ENCODE data around the gene PAM. TPM values are rescaled to one million over a fixed set of nuclear protein-coding genes. Genes with fewer than 3 reads are reported as not detected.

PAM gene
- total RNA-seq, 1 experiment from 2014 or later: 131 TPM

DNA sequence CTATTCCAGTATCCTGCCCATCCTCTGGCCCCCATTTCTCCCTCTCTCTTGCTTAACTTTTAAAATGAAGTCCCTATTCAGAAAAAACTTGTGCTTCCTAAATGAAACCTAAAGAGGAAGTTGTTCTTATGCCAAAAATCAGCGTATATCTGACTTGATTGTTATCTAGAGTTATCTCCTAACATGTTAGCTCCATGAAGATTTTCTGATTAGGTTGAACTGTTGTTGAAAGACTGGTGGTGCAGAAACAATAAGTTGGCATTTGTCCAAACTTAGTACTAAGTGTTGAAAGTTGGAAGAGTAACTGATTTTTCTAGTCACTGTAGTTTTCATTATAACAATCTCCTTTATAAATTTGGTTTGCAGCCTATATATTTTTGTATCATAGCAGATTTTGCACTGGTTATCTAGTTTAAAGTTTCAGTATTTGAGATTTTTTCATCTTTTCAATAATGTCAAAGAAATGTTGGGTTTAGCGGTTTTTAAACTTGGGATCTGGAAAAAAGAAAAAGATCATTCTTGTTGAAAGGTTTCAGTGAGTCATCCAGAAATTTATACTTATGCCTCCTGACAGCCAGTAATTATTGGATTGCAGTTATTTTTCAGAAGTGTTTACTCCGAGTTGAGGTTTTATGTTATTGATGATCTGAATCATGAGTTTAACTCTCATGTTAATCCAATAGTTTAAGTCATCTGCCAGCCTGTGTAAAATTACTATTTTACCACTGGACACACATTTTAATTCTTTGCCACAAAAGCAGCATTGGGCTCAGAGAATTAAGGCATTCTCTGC, 60.6 kb downstream of the PAM start:
- no peak overlapping the region for H3K4me3 ChIP-seq (ENCODE audit: low read depth in 2 of 2, low read length in 2 of 2)
- no peaks in the 10 kb centered on the region for H3K9me3 ChIP-seq (ENCODE audit: control insufficient read depth, insufficient read depth, low read depth, low read length)
- no peaks in the 10 kb centered on the region for H3K36me3 ChIP-seq (ENCODE audit: control insufficient read depth, insufficient read depth, low read length)
- TF ChIP-seq TCF7L2 (IDR thresholded peaks at IDR 0.05; ENCODE audit: low read depth, low read length): no peak
- no peak for TF ChIP-seq SIN3A (IDR thresholded peaks at IDR 0.05; ENCODE audit: borderline replicate concordance, insufficient read depth, low read depth, low read length)
- TF ChIP-seq, protein P1, sequence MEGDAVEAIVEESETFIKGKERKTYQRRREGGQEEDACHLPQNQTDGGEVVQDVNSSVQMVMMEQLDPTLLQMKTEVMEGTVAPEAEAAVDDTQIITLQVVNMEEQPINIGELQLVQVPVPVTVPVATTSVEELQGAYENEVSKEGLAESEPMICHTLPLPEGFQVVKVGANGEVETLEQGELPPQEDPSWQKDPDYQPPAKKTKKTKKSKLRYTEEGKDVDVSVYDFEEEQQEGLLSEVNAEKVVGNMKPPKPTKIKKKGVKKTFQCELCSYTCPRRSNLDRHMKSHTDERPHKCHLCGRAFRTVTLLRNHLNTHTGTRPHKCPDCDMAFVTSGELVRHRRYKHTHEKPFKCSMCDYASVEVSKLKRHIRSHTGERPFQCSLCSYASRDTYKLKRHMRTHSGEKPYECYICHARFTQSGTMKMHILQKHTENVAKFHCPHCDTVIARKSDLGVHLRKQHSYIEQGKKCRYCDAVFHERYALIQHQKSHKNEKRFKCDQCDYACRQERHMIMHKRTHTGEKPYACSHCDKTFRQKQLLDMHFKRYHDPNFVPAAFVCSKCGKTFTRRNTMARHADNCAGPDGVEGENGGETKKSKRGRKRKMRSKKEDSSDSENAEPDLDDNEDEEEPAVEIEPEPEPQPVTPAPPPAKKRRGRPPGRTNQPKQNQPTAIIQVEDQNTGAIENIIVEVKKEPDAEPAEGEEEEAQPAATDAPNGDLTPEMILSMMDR (IDR thresholded peaks at IDR 0.05): no peak
- TF ChIP-seq POLR2AphosphoS5 (IDR thresholded peaks at IDR 0.05; ENCODE audit: low read depth, low read length): no peak
- TF ChIP-seq, protein P2, sequence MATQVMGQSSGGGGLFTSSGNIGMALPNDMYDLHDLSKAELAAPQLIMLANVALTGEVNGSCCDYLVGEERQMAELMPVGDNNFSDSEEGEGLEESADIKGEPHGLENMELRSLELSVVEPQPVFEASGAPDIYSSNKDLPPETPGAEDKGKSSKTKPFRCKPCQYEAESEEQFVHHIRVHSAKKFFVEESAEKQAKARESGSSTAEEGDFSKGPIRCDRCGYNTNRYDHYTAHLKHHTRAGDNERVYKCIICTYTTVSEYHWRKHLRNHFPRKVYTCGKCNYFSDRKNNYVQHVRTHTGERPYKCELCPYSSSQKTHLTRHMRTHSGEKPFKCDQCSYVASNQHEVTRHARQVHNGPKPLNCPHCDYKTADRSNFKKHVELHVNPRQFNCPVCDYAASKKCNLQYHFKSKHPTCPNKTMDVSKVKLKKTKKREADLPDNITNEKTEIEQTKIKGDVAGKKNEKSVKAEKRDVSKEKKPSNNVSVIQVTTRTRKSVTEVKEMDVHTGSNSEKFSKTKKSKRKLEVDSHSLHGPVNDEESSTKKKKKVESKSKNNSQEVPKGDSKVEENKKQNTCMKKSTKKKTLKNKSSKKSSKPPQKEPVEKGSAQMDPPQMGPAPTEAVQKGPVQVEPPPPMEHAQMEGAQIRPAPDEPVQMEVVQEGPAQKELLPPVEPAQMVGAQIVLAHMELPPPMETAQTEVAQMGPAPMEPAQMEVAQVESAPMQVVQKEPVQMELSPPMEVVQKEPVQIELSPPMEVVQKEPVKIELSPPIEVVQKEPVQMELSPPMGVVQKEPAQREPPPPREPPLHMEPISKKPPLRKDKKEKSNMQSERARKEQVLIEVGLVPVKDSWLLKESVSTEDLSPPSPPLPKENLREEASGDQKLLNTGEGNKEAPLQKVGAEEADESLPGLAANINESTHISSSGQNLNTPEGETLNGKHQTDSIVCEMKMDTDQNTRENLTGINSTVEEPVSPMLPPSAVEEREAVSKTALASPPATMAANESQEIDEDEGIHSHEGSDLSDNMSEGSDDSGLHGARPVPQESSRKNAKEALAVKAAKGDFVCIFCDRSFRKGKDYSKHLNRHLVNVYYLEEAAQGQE (IDR thresholded peaks at IDR 0.05; ENCODE audit: insufficient read depth in 1 of 2, low read depth in 2 of 2, low read length in 1 of 2): no peak
- peaks cover 5% of the 10 kb centered on the region; the same call in 1 of the 2 replicates for H3K4me1 ChIP-seq (ENCODE audit: control insufficient read depth, insufficient read depth, low read length)
- DNase-seq (ENCODE audit: low read depth, low spot score) (no peak), ATAC-seq (no peak)
- in situ Hi-C loops (cut with HindIII; ENCODE audit: low pct_unique_long_range_greater_than_20kb, low sequenced_read_pairs) (no loop called here), intact Hi-C loops (cut with micrococcal nuclease; ENCODE audit: unreplicated experiment) (no loop called here)
- ChIA-PET POLR2A (no interaction called here), CTCF (no interaction called here)
- no TSS peak for BruUV-seq (replicated peaks)
- H3K27ac ChIP-seq (ENCODE audit: low read length): no peak overlapping the region
- H3K27me3 ChIP-seq (ENCODE audit: control insufficient read depth, insufficient read depth, low read length): no peaks in the 10 kb centered on the region

DNA sequence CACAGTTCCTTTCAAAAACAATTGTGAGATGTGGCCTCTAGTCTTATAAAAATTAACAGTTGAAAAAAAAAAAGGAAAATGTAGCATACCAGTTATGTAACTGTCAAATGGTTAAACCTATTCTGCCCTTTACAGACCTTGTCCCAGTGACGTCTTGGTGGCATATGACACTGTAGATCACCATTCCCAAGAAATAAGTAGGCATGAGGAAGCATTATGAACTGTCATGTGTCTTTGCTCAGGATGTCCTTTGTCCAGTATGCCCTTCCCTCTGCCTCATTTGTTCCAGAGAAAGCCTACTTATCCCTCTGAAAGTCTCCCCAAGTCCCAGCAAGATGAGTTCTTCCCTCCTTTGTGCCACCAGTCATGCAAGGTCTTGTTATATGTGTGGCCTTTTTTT, 63.2 kb downstream of the PAM start:
- Histone ChIP-seq H3K36me3 (ENCODE audit: control insufficient read depth, insufficient read depth, low read length) (no peaks in the 10 kb centered on the region), H3K27ac (ENCODE audit: low read length) (no peak overlapping the region), H3K27me3 (ENCODE audit: control insufficient read depth, insufficient read depth, low read length) (no peaks in the 10 kb centered on the region), H3K4me1 (ENCODE audit: control insufficient read depth, insufficient read depth, low read length) (no peaks in the 10 kb centered on the region; the same call in 1 of the 2 replicates), H3K9me3 (ENCODE audit: control insufficient read depth, insufficient read depth, low read depth, low read length) (no peaks in the 10 kb centered on the region), H3K4me3 (ENCODE audit: low read depth in 2 of 2, low read length in 2 of 2) (no peak overlapping the region)
- in situ Hi-C loops (cut with HindIII; ENCODE audit: low pct_unique_long_range_greater_than_20kb, low sequenced_read_pairs): no loop called here
- ChIA-PET POLR2A (no interaction called here), CTCF (no interaction called here)
- BruUV-seq (replicated peaks): no TSS peak
- intact Hi-C loops (cut with micrococcal nuclease; ENCODE audit: unreplicated experiment): no loop called here
- no peak for TF ChIP-seq TCF7L2 (IDR thresholded peaks at IDR 0.05; ENCODE audit: low read depth, low read length)
- no peak for TF ChIP-seq POLR2AphosphoS5 (IDR thresholded peaks at IDR 0.05; ENCODE audit: low read depth, low read length)
- ATAC-seq: no peak
- DNase-seq (ENCODE audit: low read depth, low spot score): no peak

DNA sequence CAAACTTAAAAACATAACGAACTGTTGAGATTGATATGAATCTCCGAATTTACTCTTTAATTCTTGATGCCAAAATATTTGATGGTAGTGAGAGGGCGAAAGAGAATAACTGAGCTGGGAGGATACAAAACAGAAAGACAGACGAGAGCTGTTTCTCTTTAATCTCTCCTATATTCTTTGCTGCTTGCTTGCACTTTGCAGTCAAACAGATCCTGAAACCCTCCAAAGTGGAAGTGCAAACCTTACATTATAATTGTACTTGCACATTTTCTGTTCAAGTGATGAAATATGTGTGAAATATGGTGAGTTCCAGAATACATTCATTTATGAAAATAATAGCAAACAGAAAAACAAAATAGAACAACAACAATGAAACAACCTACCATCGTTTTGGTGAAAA, 63.8 kb downstream of the PAM start:
- no peak for DNase-seq (ENCODE audit: low read depth, low spot score)
- no TSS peak for BruUV-seq (replicated peaks)
- in situ Hi-C loops (cut with HindIII; ENCODE audit: low pct_unique_long_range_greater_than_20kb, low sequenced_read_pairs) (no loop called here), intact Hi-C loops (cut with micrococcal nuclease; ENCODE audit: unreplicated experiment) (no loop called here)
- ChIA-PET CTCF (no interaction called here), POLR2A (no interaction called here)
- no peaks in the 10 kb centered on the region for H3K9me3 ChIP-seq (ENCODE audit: control insufficient read depth, insufficient read depth, low read depth, low read length)
- no peak overlapping the region for H3K4me3 ChIP-seq (ENCODE audit: low read depth in 2 of 2, low read length in 2 of 2)
- no peak for ATAC-seq
- H3K36me3 ChIP-seq (ENCODE audit: control insufficient read depth, insufficient read depth, low read length): no peaks in the 10 kb centered on the region
- no peak for TF ChIP-seq SIN3A (IDR thresholded peaks at IDR 0.05; ENCODE audit: borderline replicate concordance, insufficient read depth, low read depth, low read length)
- TF ChIP-seq, protein P2 (IDR thresholded peaks at IDR 0.05; ENCODE audit: insufficient read depth in 1 of 2, low read depth in 2 of 2, low read length in 1 of 2): no peak
- no peak for TF ChIP-seq TCF7L2 (IDR thresholded peaks at IDR 0.05; ENCODE audit: low read depth, low read length)
- TF ChIP-seq, protein P1 (IDR thresholded peaks at IDR 0.05): no peak
- TF ChIP-seq POLR2AphosphoS5 (IDR thresholded peaks at IDR 0.05; ENCODE audit: low read depth, low read length): no peak
- H3K27ac ChIP-seq (ENCODE audit: low read length): no peak overlapping the region
- no peaks in the 10 kb centered on the region for H3K27me3 ChIP-seq (ENCODE audit: control insufficient read depth, insufficient read depth, low read length)
- no peaks in the 10 kb centered on the region; the same call in 1 of the 2 replicates for H3K4me1 ChIP-seq (ENCODE audit: control insufficient read depth, insufficient read depth, low read length)

All from Panc1 (cell line).